Peyer's patch (tissue), 4 donors: ENCODE data around the gene GTF2F2. TPM values are rescaled to one million over a fixed set of nuclear protein-coding genes. Genes with fewer than 3 reads are reported as not detected.

Experiments
- DNase-seq, 3 donors: peaks; one replicate each; pipeline ENCODE4 v3.0.0-alpha.2; 2017 to 2019
- H3K27ac ChIP-seq, 4 donors: fragments of 200-600 bp; sonication (generic); one replicate each; pipeline ENCODE4 v1.5.1; 2016 to 2019
- H3K27me3 ChIP-seq, 2 donors: fragments of 200-600 bp; sonication (generic); one replicate each; pipeline ENCODE4 v1.5.1; 2019
- H3K36me3 ChIP-seq, 3 donors: fragments of 200-600 bp; sonication (generic); one replicate each; pipeline ENCODE4 v1.5.1; 2016 to 2019
- H3K4me1 ChIP-seq, 4 donors: fragments of 200-600 bp; sonication (generic); one replicate each; pipeline ENCODE4 v1.5.1; 2016 to 2019
- H3K4me3 ChIP-seq, 4 donors: fragments of 200-600 bp; sonication (generic); 1 replicate in 3 of 4; 2 replicates in 1 of 4; pipeline ENCODE4 v1.5.1; 2016 to 2019; ENCODE audit warnings: mild to moderate bottlenecking in 1 of 4
- H3K9me3 ChIP-seq, 4 donors: fragments of 200-600 bp; sonication (generic); one replicate each; pipeline ENCODE4 v1.5.1; 2016 to 2019; ENCODE audit warnings: mild to moderate bottlenecking in 1 of 4
- CTCF ChIP-seq, 6 experiments: fragments of 450-650 bp in 4 of 6; fragments of 200-600 bp in 2 of 6; sonication (generic) in 1 of 6; IDR thresholded peaks; one replicate each; pipeline ENCODE4 v1.5.1; 2017 to 2019; ENCODE audit warnings: antibody characterized with exemption in 6 of 6, mild to moderate bottlenecking in 3 of 6, moderate library complexity in 1 of 6
- POLR2A ChIP-seq, 2 donors: fragments of 450-650 bp; IDR thresholded peaks; one replicate each; pipeline ENCODE4 v1.5.1; 2017; ENCODE audit warnings: antibody characterized with exemption in 2 of 2, mild to moderate bottlenecking in 2 of 2, moderate library complexity in 2 of 2
- total RNA-seq, 4 donors: library from RNA; depleted of rRNA; stranded (reverse); fragments of >200 nt; gene quantifications; one replicate each; pipeline ENCODE4 v1.1.0, GENCODE V29; 2016

The GTF2F2 gene
- total RNA-seq, 4 donors from 2014 or later = 8.2 to 14.0 (median 12.4) TPM

- H3K27me3 ChIP-seq = no peaks in the 10 kb centered on the region
- no peaks in the 10 kb centered on the region for H3K9me3 ChIP-seq
- TF ChIP-seq POLR2A (IDR thresholded peaks at IDR 0.05) = no peak
- TF ChIP-seq CTCF (IDR thresholded peaks at IDR 0.05) = no peak
- H3K27ac ChIP-seq = peak overlapping the region in 2 of 4 donors; percentile 46 to 50
- H3K36me3 ChIP-seq = no peaks in the 10 kb centered on the region
- DNase-seq = no peak
- no peak overlapping the region for H3K4me3 ChIP-seq
- H3K4me1 ChIP-seq = no peaks in the 10 kb centered on the region
Measured at GRCh38 chr13:45220403-45220802, 100.1 kb downstream of the GTF2F2 start.

DNA sequence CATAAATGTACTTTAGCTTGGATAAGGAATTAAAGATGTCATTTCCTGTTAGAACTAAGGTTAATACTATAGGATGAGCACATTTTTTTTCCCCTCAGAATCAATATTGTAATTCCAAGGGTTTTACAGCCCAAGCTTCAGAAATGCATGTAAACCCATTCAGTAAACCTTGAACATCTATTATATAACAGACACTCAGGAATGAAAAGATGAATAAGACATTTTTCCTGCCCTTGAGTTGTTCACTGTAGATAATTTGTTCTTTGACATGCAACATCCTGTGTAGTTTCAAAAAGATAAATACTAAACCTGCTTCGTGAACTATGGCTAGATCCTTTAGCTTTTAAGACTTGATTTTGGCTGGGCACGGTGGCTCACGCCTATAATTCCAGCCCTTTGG lies 102.2 kb downstream of the GTF2F2 start:
- Histone ChIP-seq H3K36me3 (no peaks in the 10 kb centered on the region), H3K9me3 (no peaks in the 10 kb centered on the region), H3K4me1 (no peaks in the 10 kb centered on the region), H3K4me3 (no peak overlapping the region), H3K27ac (no peak overlapping the region), H3K27me3 (no peaks in the 10 kb centered on the region)
- DNase-seq = no peak
- TF ChIP-seq CTCF (IDR thresholded peaks at IDR 0.05) = no peak
- TF ChIP-seq POLR2A (IDR thresholded peaks at IDR 0.05) = no peak

DNA sequence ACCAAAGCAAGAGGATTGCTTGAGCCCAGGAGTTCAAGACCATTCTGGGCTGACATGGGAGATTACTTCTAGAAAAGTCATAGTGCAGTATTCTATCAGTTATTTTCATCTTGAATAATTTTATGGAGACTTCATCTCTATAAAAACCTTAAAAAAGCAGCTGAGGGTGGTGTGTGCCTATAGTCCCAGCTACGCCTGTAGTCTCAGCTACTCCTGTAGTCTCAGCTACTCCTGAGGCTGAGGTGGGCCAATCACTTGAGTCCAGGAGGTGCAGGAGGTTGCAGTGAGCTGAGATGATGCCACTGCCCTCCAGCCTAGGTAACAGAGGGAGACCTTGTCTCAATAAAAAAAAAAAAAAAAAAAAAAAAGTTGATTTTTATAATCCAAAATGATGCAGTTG lies 102.6 kb downstream of the GTF2F2 start:
- Histone ChIP-seq H3K27me3 (no peaks in the 10 kb centered on the region), H3K27ac (no peak overlapping the region), H3K9me3 (no peaks in the 10 kb centered on the region), H3K36me3 (no peaks in the 10 kb centered on the region), H3K4me1 (no peaks in the 10 kb centered on the region), H3K4me3 (no peak overlapping the region)
- TF ChIP-seq POLR2A (IDR thresholded peaks at IDR 0.05) (no peak), CTCF (IDR thresholded peaks at IDR 0.05) (no peak)
- no peak for DNase-seq

GRCh38 chr13:45224176-45224575 lies 103.9 kb downstream of the GTF2F2 start:
- H3K4me3 ChIP-seq = no peak overlapping the region
- no peaks in the 10 kb centered on the region for H3K36me3 ChIP-seq
- no peak overlapping the region for H3K27ac ChIP-seq
- no peak for TF ChIP-seq CTCF (IDR thresholded peaks at IDR 0.05)
- TF ChIP-seq POLR2A (IDR thresholded peaks at IDR 0.05) = no peak
- no peaks in the 10 kb centered on the region for H3K27me3 ChIP-seq
- H3K9me3 ChIP-seq = no peaks in the 10 kb centered on the region
- no peak for DNase-seq
- no peaks in the 10 kb centered on the region for H3K4me1 ChIP-seq

DNA sequence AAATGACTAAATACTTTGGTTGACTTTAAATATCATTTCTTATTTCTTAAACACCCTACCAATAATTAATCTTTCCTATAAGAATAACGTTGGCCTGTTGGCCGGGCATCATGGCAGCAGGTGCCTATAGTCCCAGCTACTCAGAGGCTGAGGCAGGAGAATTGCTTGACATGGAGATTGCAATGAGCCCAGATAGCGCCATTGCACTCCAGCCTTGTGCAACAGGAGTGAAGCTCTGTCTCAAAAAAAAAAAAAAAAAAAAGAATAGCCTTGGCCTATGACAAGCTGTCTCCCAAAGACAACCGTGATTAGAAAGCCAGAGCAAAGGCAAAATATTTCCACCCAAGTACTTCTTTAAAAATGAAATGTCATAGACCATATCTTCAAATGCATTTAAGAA lies 105.1 kb downstream of the GTF2F2 start:
- Histone ChIP-seq H3K27me3 (no peaks in the 10 kb centered on the region), H3K36me3 (no peaks in the 10 kb centered on the region), H3K9me3 (no peaks in the 10 kb centered on the region), H3K27ac (no peak overlapping the region), H3K4me1 (no peaks in the 10 kb centered on the region), H3K4me3 (no peak overlapping the region)
- no peak for DNase-seq
- no peak for TF ChIP-seq POLR2A (IDR thresholded peaks at IDR 0.05)
- no peak for TF ChIP-seq CTCF (IDR thresholded peaks at IDR 0.05)

DNA sequence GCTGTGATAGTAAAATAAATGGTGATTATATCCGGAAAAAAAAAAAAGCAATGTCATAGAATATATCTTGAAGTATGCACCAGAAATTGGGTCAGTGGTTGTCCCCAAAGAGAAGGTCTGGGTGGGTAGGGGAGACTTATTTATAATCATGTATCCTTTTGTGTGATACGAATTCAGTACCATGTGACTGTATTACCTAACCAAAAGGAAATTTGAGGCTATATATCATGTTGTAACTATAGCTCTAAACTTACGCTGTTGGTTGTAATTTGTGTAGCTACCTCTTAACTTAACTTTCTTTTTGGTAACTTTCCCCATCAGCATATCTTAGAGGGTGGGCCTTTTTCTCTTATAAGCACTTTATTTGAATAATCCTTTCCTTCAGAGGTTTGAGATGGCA lies 105.7 kb downstream of the GTF2F2 start:
- TF ChIP-seq CTCF (IDR thresholded peaks at IDR 0.05) (no peak), POLR2A (IDR thresholded peaks at IDR 0.05) (no peak)
- Histone ChIP-seq H3K36me3 (no peaks in the 10 kb centered on the region), H3K4me3 (no peak overlapping the region), H3K27me3 (no peaks in the 10 kb centered on the region), H3K9me3 (no peaks in the 10 kb centered on the region), H3K27ac (no peak overlapping the region), H3K4me1 (no peaks in the 10 kb centered on the region)
- no peak for DNase-seq
